ENCODE results near the gene ZEB1. TPM values are rescaled to one million over a fixed set of nuclear protein-coding genes. Genes with fewer than 3 reads are reported as not detected.

The ZEB1 gene
- total and polyA plus RNA-seq, 2 of the 8 experiments (the other 6 are each of a cell fraction or from before 2014, with no cell fraction given): 0.08 to 0.15 TPM

DNA sequence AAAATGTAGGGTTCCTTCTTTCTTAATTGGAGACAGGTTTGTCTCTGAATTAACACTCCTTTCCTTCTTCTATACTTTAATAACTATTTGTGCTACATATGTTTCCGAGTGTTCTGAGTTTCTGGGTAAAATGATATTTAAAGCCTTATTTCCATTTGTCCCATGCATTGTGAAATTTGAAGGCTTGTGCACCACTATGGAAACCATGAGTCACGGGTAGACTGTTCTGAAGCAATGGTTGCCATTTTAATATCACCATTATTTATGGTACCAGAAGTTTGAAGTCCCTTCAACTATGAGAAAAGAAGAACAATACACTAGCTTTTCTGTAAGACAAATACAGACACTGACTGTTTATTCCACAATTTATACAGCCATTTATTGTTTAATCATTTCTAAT is 44.7 kb upstream of the ZEB1 start (continued):
- TF ChIP-seq, protein P1, sequence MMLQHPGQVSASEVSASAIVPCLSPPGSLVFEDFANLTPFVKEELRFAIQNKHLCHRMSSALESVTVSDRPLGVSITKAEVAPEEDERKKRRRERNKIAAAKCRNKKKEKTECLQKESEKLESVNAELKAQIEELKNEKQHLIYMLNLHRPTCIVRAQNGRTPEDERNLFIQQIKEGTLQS (IDR thresholded peaks at IDR 0.05; ENCODE audit: insufficient read depth, low read depth, low read length): no peak
- no peak for TF ChIP-seq RAD21 (IDR thresholded peaks at IDR 0.05 in 1 of 2, conservative IDR thresholded peaks at IDR 0.05 in 1 of 2; ENCODE audit: low read depth in 2 of 2, low read length in 2 of 2)
- no peak for TF ChIP-seq TEAD4 (IDR thresholded peaks at IDR 0.05; ENCODE audit: low read depth, low read length)
